ENCODE data around the gene BPI. TPM values are rescaled to one million over a fixed set of nuclear protein-coding genes. Genes with fewer than 3 reads are reported as not detected.

BPI gene
- total and polyA plus RNA-seq, 11 donors, result 0.18 to 2.9 (median 0.32) TPM; not detected in 7

DNA sequence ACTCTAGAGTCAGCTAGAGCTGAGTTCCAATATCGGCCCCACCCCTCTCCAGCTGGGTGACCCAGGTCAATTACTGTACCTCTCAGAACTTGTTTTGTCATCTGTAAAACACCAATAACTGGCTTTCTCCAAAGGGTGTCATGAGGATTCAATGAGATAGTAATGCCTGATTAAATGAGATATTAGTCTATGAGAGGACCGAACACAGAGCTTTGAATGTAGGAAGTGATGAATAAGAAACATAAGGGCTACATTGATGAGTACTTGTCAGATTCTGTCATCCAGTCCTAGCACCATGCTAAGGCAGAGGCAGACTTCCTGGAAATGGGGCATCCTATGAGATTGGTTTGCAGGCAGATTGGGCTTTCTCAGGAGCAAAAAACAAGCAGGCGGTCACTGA is 20.2 kb downstream of the BPI start:
- ATAC-seq (no peak), DNase-seq (no peak)
- no peak for TF ChIP-seq POLR2A (IDR thresholded peaks at IDR 0.05)
- TF ChIP-seq, protein P1, sequence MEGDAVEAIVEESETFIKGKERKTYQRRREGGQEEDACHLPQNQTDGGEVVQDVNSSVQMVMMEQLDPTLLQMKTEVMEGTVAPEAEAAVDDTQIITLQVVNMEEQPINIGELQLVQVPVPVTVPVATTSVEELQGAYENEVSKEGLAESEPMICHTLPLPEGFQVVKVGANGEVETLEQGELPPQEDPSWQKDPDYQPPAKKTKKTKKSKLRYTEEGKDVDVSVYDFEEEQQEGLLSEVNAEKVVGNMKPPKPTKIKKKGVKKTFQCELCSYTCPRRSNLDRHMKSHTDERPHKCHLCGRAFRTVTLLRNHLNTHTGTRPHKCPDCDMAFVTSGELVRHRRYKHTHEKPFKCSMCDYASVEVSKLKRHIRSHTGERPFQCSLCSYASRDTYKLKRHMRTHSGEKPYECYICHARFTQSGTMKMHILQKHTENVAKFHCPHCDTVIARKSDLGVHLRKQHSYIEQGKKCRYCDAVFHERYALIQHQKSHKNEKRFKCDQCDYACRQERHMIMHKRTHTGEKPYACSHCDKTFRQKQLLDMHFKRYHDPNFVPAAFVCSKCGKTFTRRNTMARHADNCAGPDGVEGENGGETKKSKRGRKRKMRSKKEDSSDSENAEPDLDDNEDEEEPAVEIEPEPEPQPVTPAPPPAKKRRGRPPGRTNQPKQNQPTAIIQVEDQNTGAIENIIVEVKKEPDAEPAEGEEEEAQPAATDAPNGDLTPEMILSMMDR (IDR thresholded peaks at IDR 0.05), result no peak
- H3K27me3 ChIP-seq, result peaks cover 0 to 20% (median 0%) of the 10 kb centered on the region in 9 donors
- no peaks in the 10 kb centered on the region for H3K36me3 ChIP-seq
- WGBS, 4 donors, result 89 to 99% (median 91%) methylated on average over 3 of the region's 3 CpGs
- H3K4me3 ChIP-seq, result no peak overlapping the region
- H3K27ac ChIP-seq, result no peak overlapping the region
- intact Hi-C loops (cut with DNase I), result loop anchor here in 9 of 10 donors (5.0 to 10.0 kb wide), 6 partner anchors 92 to 762 kb away; no protein-coding TSS in a partner anchor
- no peaks in the 10 kb centered on the region for H3K4me1 ChIP-seq
- no peaks in the 10 kb centered on the region for H3K9me3 ChIP-seq

DNA sequence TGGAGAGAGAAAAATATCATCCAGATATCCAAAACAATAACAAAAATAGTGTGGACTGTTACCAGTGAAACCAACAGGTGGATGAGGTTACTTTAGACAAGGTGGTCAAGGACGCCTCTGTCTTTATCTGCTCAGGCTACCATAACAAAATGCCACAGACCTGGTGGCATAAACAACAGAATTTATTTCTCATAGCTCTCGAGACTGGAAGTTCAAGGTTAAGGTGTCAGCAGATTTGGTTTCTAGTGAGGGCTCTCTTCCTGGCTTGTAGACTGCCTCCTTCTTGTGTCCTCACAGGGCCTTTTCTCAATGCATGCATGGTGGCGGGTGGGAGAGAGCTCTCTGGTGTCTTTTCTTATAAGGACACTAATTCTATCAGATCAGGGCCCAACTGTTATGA is 21.2 kb downstream of the BPI start:
- TF ChIP-seq, protein P1 (IDR thresholded peaks at IDR 0.05), result no peak
- no peak for TF ChIP-seq POLR2A (IDR thresholded peaks at IDR 0.05)
- intact Hi-C loops (cut with DNase I), result loop anchor here in 4 of 10 donors (10.0 kb wide), 3 partner anchors 260 to 760 kb away; no protein-coding TSS in a partner anchor
- Histone ChIP-seq H3K4me3 (no peak overlapping the region), H3K9me3 (no peaks in the 10 kb centered on the region), H3K4me1 (no peaks in the 10 kb centered on the region), H3K36me3 (no peaks in the 10 kb centered on the region), H3K27me3 (peaks cover 0 to 24% (median 0%) of the 10 kb centered on the region in 9 donors), H3K27ac (no peak overlapping the region)
- WGBS, 4 donors, result 66 to 82% (median 73%) methylated on average over 2 to 3 of the region's 3 CpGs
- ATAC-seq, result no peak
- no peak for DNase-seq

DNA sequence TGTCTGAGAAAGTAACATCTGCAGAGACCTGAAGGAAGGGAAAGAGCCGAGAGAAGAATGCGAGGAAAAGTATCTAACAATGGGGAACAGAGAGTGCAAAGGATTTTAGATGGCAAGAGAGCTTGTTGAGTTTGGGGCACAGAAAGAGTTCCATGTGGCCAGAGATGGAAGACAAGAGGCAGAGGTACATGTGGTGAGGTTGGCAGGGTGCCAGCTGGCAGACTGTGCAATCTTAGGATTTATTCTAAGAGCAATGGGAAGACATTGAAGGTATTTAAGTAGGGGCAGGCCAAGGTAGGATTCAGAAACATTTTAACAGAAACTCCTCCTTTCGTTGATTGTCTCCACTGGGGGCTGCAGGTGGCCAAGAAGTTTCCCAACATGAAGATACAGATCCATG is 21.9 kb downstream of the BPI start:
- peaks cover 0 to 31% (median 0%) of the 10 kb centered on the region in 9 donors for H3K27me3 ChIP-seq
- H3K27ac ChIP-seq, result no peak overlapping the region
- no peaks in the 10 kb centered on the region for H3K4me1 ChIP-seq
- TF ChIP-seq POLR2A (IDR thresholded peaks at IDR 0.05), result no peak
- TF ChIP-seq, protein P1 (IDR thresholded peaks at IDR 0.05), result no peak
- no peaks in the 10 kb centered on the region for H3K36me3 ChIP-seq
- H3K9me3 ChIP-seq, result no peaks in the 10 kb centered on the region
- no peak for DNase-seq
- ATAC-seq, result no peak
- H3K4me3 ChIP-seq, result no peak overlapping the region
- 77 to 90% (median 81%) methylated on average over 3 of the region's 3 CpGs for WGBS, 4 donors
- intact Hi-C loops (cut with DNase I), result loop anchor here in 4 of 10 donors (10.0 kb wide), 3 partner anchors 261 to 761 kb away; no protein-coding TSS in a partner anchor

DNA sequence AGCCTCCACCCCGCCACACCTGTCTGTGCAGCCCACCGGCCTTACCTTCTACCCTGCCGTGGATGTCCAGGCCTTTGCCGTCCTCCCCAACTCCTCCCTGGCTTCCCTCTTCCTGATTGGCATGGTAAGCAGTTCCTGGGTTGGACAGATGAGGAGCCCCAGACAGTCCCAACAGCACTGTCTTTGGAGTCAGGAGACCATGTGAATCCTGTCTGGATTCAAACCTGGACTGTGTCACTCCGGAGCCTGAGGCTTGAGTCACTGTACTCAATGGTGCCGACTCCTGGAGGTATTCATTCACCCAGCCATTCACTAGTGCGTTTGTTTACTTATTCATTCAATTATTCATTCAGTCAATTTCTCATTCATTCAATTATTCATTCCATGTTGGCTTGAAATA is 22.4 kb downstream of the BPI start:
- H3K27me3 ChIP-seq, result peaks cover 0 to 33% (median 0%) of the 10 kb centered on the region in 9 donors
- intact Hi-C loops (cut with DNase I), result loop anchor here in 4 of 10 donors (10.0 kb wide), 3 partner anchors 262 to 762 kb away; no protein-coding TSS in a partner anchor
- TF ChIP-seq, protein P1 (IDR thresholded peaks at IDR 0.05), result no peak
- TF ChIP-seq POLR2A (IDR thresholded peaks at IDR 0.05), result no peak
- H3K36me3 ChIP-seq, result no peaks in the 10 kb centered on the region
- no peaks in the 10 kb centered on the region for H3K4me1 ChIP-seq
- 86 to 90% (median 88%) methylated on average over 7 of the region's 7 CpGs for WGBS, 4 donors
- DNase-seq, result no peak
- no peak overlapping the region for H3K27ac ChIP-seq
- no peak for ATAC-seq
- H3K4me3 ChIP-seq, result no peak overlapping the region
- no peaks in the 10 kb centered on the region for H3K9me3 ChIP-seq

Measured in heart left ventricle (tissue), 16 donors.